H9 (cell line): ENCODE results near the gene DLEC1. TPM values are rescaled to one million over a fixed set of nuclear protein-coding genes. Genes with fewer than 3 reads are reported as not detected.

Source experiments
- DNase-seq: peaks from one replicate; pipeline ENCODE4 v3.0.0-alpha.2; 2017
- H2AFZ ChIP-seq: one replicate; pipeline ENCODE4 v1.6.1; 2013; ENCODE audit warnings: mild to moderate bottlenecking, low read length, control low read depth, moderate library complexity
- H2AK5ac ChIP-seq: 2 replicates; pipeline ENCODE4 v1.6.1; 2013; ENCODE audit warnings: low read length, control low read depth, mixed read lengths; ENCODE audit not compliant: insufficient read length
- H2BK120ac ChIP-seq: one replicate; pipeline ENCODE4 v1.6.1; 2013; ENCODE audit warnings: low read depth, mild to moderate bottlenecking, low read length, control low read depth, inconsistent platforms; ENCODE audit not compliant: poor library complexity, severe bottlenecking
- H2BK12ac ChIP-seq: 2 replicates; pipeline ENCODE4 v1.6.1; 2013; ENCODE audit warnings: low read length, control low read depth, mixed read lengths, low read depth; ENCODE audit not compliant: insufficient read length
- H2BK15ac ChIP-seq: 2 replicates; pipeline ENCODE4 v1.6.1; 2013; ENCODE audit warnings: low read depth, low read length, control low read depth
- H2BK20ac ChIP-seq: one replicate; pipeline ENCODE4 v1.6.1; 2013; ENCODE audit warnings: low read depth, mild to moderate bottlenecking, low read length, control low read depth, inconsistent platforms; ENCODE audit not compliant: poor library complexity, severe bottlenecking
- H2BK5ac ChIP-seq: 2 replicates; pipeline ENCODE4 v1.6.1; 2013; ENCODE audit warnings: low read length, control low read depth, mixed read lengths; ENCODE audit not compliant: insufficient read length
- H3K14ac ChIP-seq: 2 replicates; pipeline ENCODE4 v1.6.1; 2013; ENCODE audit warnings: low read length, control low read depth; ENCODE audit not compliant: insufficient read depth
- H3K18ac ChIP-seq: 2 replicates; pipeline ENCODE4 v1.6.1; 2013; ENCODE audit warnings: low read depth, mild to moderate bottlenecking, mixed read lengths, low read length, control low read depth; ENCODE audit not compliant: insufficient read length
- H3K23ac ChIP-seq: 2 replicates; pipeline ENCODE4 v1.6.1; 2013; ENCODE audit warnings: low read length, control low read depth, mixed read lengths, low read depth; ENCODE audit not compliant: insufficient read length
- H3K23me2 ChIP-seq: 2 replicates; pipeline ENCODE4 v1.6.1; 2013; ENCODE audit warnings: low read depth, mild to moderate bottlenecking, mixed read lengths, low read length, control low read depth; ENCODE audit not compliant: insufficient read length, poor library complexity, severe bottlenecking
- H3K27ac ChIP-seq: 2 replicates; pipeline ENCODE4 v1.5.1; 2013; ENCODE audit warnings: low read length, control low read depth, mixed read lengths, low read depth; ENCODE audit not compliant: insufficient read length
- H3K27me3 ChIP-seq: 2 replicates; pipeline ENCODE4 v1.6.1; 2013; ENCODE audit warnings: low read length, control low read depth, inconsistent platforms; ENCODE audit not compliant: insufficient read depth
- H3K4ac ChIP-seq: 2 replicates; pipeline ENCODE4 v1.6.1; 2013; ENCODE audit warnings: low read depth, mild to moderate bottlenecking, control low read depth, inconsistent platforms, low read length, moderate library complexity
- H3K4me1 ChIP-seq: 2 replicates; pipeline ENCODE4 v1.6.1; 2013; ENCODE audit warnings: low read length, control low read depth, inconsistent platforms; ENCODE audit not compliant: insufficient read depth
- H3K4me2 ChIP-seq: 2 replicates; pipeline ENCODE4 v1.6.1; 2013; ENCODE audit warnings: low read length, control low read depth, mixed read lengths; ENCODE audit not compliant: insufficient read length, insufficient read depth
- H3K56ac ChIP-seq: 2 replicates; pipeline ENCODE4 v1.6.1; 2013; ENCODE audit warnings: low read depth, mild to moderate bottlenecking, mixed read lengths, low read length, control low read depth; ENCODE audit not compliant: insufficient read length
- H3K79me1 ChIP-seq: 2 replicates; pipeline ENCODE4 v1.6.1; 2013; ENCODE audit warnings: low read depth, mild to moderate bottlenecking, moderate library complexity, low read length, control low read depth, inconsistent platforms; ENCODE audit not compliant: insufficient read depth, poor library complexity, severe bottlenecking
- H3K79me2 ChIP-seq: 2 replicates; pipeline ENCODE4 v1.6.1; 2013; ENCODE audit warnings: low read length, control low read depth, inconsistent platforms; ENCODE audit not compliant: insufficient read depth
- H3K9ac ChIP-seq: 2 replicates; pipeline ENCODE4 v1.6.1; 2013; ENCODE audit warnings: low read length, control low read depth, mixed read lengths; ENCODE audit not compliant: insufficient read length; ENCODE audit errors: extremely low read depth
- H3K9me3 ChIP-seq: one replicate; pipeline ENCODE4 v1.6.1; 2013; ENCODE audit warnings: low read depth, low read length, inconsistent platforms; ENCODE audit not compliant: control insufficient read depth
- H3T11ph ChIP-seq: one replicate; pipeline ENCODE4 v1.6.1; 2013; ENCODE audit warnings: mild to moderate bottlenecking, low read length, control low read depth, inconsistent platforms
- H4K20me1 ChIP-seq: one replicate; pipeline ENCODE4 v1.6.1; 2013; ENCODE audit not compliant: control insufficient read depth, insufficient read length, insufficient read depth
- H4K5ac ChIP-seq: 2 replicates; pipeline ENCODE4 v1.6.1; 2013; ENCODE audit warnings: low read depth, mild to moderate bottlenecking, mixed read lengths, low read length, control low read depth; ENCODE audit not compliant: insufficient read length
- H4K8ac ChIP-seq: replicated peaks from 2 replicates; pipeline ENCODE4 v1.6.1; 2013; ENCODE audit warnings: low read length, control low read depth, mixed read lengths, low read depth; ENCODE audit not compliant: insufficient read length
- H4K91ac ChIP-seq: 2 replicates; pipeline ENCODE4 v1.6.1; 2013; ENCODE audit warnings: low read depth, mild to moderate bottlenecking, moderate library complexity, mixed read lengths, low read length, control low read depth; ENCODE audit not compliant: insufficient read length
- H3K27ac Mint-ChIP-seq, 3 experiments: 2 replicates in 2 of 3; 3 replicates in 1 of 3; pipeline ENCODE4 v1.8.0; 2020 to 2021; ENCODE audit warnings: mixed read lengths in 3 of 3, mild to moderate bottlenecking in 1 of 3, moderate library complexity in 1 of 3
- H3K27me3 Mint-ChIP-seq: 2 replicates; pipeline ENCODE4 v1.8.0; 2021; ENCODE audit warnings: low read depth, mild to moderate bottlenecking, moderate library complexity, mixed read lengths
- H3K36me3 Mint-ChIP-seq, 3 experiments: 2 replicates in 2 of 3; 3 replicates in 1 of 3; pipeline ENCODE4 v1.8.0; 2020 to 2021; ENCODE audit warnings: low read depth in 3 of 3, mixed read lengths in 3 of 3; ENCODE audit not compliant: insufficient read depth in 1 of 3
- H3K4me1 Mint-ChIP-seq, 2 experiments: 2 replicates each; pipeline ENCODE4 v1.8.0; 2020; ENCODE audit warnings: mixed read lengths in 2 of 2
- H3K4me3 Mint-ChIP-seq, 2 experiments: 2 replicates in 1 of 2; 3 replicates in 1 of 2; pipeline ENCODE4 v1.8.0; 2020 to 2021; ENCODE audit warnings: mild to moderate bottlenecking in 2 of 2, mixed read lengths in 2 of 2, moderate library complexity in 1 of 2
- H3K9me3 Mint-ChIP-seq, 2 experiments: 2 replicates in 1 of 2; 3 replicates in 1 of 2; pipeline ENCODE4 v1.8.0; 2020; ENCODE audit warnings: mild to moderate bottlenecking in 2 of 2, mixed read lengths in 2 of 2, moderate library complexity in 1 of 2
- CTCF ChIP-seq: fragments of 200-600 bp; sonication (generic); conservative IDR thresholded peaks from 3 replicates; pipeline ENCODE4 v1.8.0; 2021; ENCODE audit warnings: antibody characterized with exemption, mild to moderate bottlenecking
- WGBS: extraction: QIAGEN DNeasy Blood & Tissue Kit; methylation state at CpG from one replicate; pipeline ENCODE4 v1.1.7; 2013; ENCODE audit warnings: missing lambda C conversion rate, low lambda C conversion rate, mixed read lengths; ENCODE audit not compliant: insufficient read length; ENCODE audit errors: extremely low coverage; 5-methylcytosine and 5-hydroxymethylcytosine counted together
- total RNA-seq: library from RNA; stranded (reverse); gene quantifications from 2 replicates; pipeline ENCODE4 v1.2.1, GENCODE V29; 2021

The DLEC1 gene
- total RNA-seq, 1 experiment from 2014 or later, result 2.1 TPM

- H3K79me2 ChIP-seq, result no peaks in the 10 kb centered on the region
- H3K23me2 ChIP-seq, result no peaks in the 10 kb centered on the region
- H2BK5ac ChIP-seq, result no peak overlapping the region
- H3K4me1 ChIP-seq, result peaks cover 2% of the 10 kb centered on the region; the same call in 1 of the 2 replicates
- no peaks in the 10 kb centered on the region for H3K27me3 ChIP-seq
- no peaks in the 10 kb centered on the region for H3K79me1 ChIP-seq
- H3K23ac ChIP-seq, result no peak overlapping the region
- no peaks in the 10 kb centered on the region for H3K9me3 ChIP-seq
- no peak overlapping the region for H4K5ac ChIP-seq
- peaks cover 7 to 14% of the 10 kb centered on the region in 2 experiments for H3K4me1 Mint-ChIP-seq
- DNase-seq, result no peak
- H3K14ac ChIP-seq, result no peak overlapping the region
- peak overlapping the region in 1 of 3 experiments; percentile 83; a peak in 1 of 7 replicates for H3K27ac Mint-ChIP-seq
- H2AFZ ChIP-seq, result no peak overlapping the region
- no peak overlapping the region for H2AK5ac ChIP-seq
- H2BK120ac ChIP-seq, result no peak overlapping the region
- no peak overlapping the region for H3K4ac ChIP-seq
- H3K27me3 Mint-ChIP-seq, result no peaks in the 10 kb centered on the region; the same call in 1 of the 2 replicates
- no peak overlapping the region for H3K18ac ChIP-seq
- no peak overlapping the region for H4K8ac ChIP-seq
- H2BK12ac ChIP-seq, result no peak overlapping the region
- no peak overlapping the region for H3T11ph ChIP-seq
- no peak overlapping the region for H3K4me3 Mint-ChIP-seq
- no peak overlapping the region for H3K27ac ChIP-seq
- peaks cover 0 to 20% (median 10%) of the 10 kb centered on the region in 3 experiments; a peak in 6 of 7 replicates for H3K36me3 Mint-ChIP-seq
- no peak overlapping the region for H2BK15ac ChIP-seq
- H4K91ac ChIP-seq, result no peak overlapping the region
- WGBS, result no CpG with 5 or more reads among the region's 11 CpGs
- H3K9ac ChIP-seq, result no peak overlapping the region
- H3K56ac ChIP-seq, result no peak overlapping the region
- H4K20me1 ChIP-seq, result no peaks in the 10 kb centered on the region
- H2BK20ac ChIP-seq, result no peak overlapping the region
- no peak overlapping the region for H3K4me2 ChIP-seq
- TF ChIP-seq CTCF, result no peak
- H3K9me3 Mint-ChIP-seq, result no peaks in the 10 kb centered on the region; a peak in 1 of 5 replicates
Observed at GRCh38 chr3:38003817-38004414, 35.1 kb upstream of the DLEC1 start.
